NB4 (cell line): Measurements from ENCODE around the gene VAT1L.

Source experiments
- DNase-seq: peaks from one replicate; pipeline ENCODE4 v3.0.0; 2010; ENCODE audit warnings: low read depth
- H3K4me3 ChIP-seq: one replicate; pipeline ENCODE4 v1.5.1; 2011; ENCODE audit warnings: mild to moderate bottlenecking, low read depth, low read length, moderate library complexity
- MYC ChIP-seq: IDR thresholded peaks from 2 replicates; pipeline ENCODE4 v1.6.1; 2011; ENCODE audit warnings: low read depth, low read length
- POLR2A ChIP-seq: IDR thresholded peaks from 2 replicates; pipeline ENCODE4 v1.6.1; 2011; ENCODE audit warnings: mild to moderate bottlenecking; ENCODE audit not compliant: insufficient read length; ENCODE audit errors: extremely low read depth
- TF ChIP-seq, protein P1 (sequence below): IDR thresholded peaks from one replicate; pipeline ENCODE4 v1.5.1; 2012; ENCODE audit warnings: low read depth, low read length
- TF ChIP-seq, protein P2 (sequence below): IDR thresholded peaks from 2 replicates; pipeline ENCODE4 v1.6.1; 2011; ENCODE audit warnings: low read depth, low read length

The VAT1L gene

DNA sequence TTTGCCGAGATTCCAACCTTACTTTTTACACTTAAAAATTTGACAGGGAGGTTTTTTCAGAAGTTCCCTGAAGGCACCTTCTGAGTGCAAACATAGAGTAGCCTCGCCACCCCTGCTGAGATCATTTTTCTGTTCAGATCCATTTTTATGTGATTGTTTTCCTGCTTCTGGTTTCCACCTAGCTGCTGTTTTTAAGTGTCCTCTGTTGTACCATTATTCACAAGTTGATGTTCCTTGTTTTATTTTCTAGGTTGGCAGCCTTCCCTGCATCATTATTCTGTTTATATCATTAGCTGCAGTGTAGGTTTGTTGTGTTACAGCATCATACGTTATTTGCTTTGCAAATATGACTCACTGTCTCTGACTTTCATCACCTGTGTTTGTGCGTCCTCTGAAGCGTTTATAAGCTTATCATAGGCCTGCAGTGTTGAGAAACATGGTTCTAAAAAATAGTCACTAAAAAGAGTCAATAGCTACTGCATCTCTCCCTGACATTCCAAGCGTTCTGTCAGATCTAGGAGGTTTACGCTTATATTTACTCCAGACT is 117.1 kb downstream of the VAT1L start:
- H3K4me3 ChIP-seq, result no peak overlapping the region
- no peak for DNase-seq
- TF ChIP-seq MYC, result no peak
- TF ChIP-seq, protein P1, sequence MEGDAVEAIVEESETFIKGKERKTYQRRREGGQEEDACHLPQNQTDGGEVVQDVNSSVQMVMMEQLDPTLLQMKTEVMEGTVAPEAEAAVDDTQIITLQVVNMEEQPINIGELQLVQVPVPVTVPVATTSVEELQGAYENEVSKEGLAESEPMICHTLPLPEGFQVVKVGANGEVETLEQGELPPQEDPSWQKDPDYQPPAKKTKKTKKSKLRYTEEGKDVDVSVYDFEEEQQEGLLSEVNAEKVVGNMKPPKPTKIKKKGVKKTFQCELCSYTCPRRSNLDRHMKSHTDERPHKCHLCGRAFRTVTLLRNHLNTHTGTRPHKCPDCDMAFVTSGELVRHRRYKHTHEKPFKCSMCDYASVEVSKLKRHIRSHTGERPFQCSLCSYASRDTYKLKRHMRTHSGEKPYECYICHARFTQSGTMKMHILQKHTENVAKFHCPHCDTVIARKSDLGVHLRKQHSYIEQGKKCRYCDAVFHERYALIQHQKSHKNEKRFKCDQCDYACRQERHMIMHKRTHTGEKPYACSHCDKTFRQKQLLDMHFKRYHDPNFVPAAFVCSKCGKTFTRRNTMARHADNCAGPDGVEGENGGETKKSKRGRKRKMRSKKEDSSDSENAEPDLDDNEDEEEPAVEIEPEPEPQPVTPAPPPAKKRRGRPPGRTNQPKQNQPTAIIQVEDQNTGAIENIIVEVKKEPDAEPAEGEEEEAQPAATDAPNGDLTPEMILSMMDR, result no peak
- no peak for TF ChIP-seq POLR2A
- TF ChIP-seq, protein P2, sequence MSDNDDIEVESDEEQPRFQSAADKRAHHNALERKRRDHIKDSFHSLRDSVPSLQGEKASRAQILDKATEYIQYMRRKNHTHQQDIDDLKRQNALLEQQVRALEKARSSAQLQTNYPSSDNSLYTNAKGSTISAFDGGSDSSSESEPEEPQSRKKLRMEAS, result no peak

DNA sequence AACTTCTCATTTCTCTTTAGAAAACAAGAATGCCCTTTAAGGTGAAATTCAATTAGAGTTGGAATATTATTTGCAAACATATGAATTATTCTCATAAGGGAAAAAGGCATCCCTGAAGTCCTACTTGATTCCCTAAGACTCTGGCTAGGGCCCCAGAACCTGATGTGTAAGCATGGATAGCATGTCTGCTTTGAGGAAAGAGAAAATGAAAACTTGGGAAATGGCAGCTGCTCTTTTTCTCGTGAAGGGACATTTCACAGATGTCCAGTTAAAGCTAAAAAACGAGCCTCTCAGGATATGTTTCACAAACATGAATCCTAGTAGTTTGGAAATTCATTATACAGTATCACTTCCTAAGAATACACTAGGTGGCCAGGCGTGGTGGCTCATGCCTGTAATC is 121.7 kb downstream of the VAT1L start:
- no peak overlapping the region for H3K4me3 ChIP-seq
- TF ChIP-seq POLR2A (no peak), MYC (no peak)
- TF ChIP-seq, protein P2, result no peak
- TF ChIP-seq, protein P1, result no peak

DNA sequence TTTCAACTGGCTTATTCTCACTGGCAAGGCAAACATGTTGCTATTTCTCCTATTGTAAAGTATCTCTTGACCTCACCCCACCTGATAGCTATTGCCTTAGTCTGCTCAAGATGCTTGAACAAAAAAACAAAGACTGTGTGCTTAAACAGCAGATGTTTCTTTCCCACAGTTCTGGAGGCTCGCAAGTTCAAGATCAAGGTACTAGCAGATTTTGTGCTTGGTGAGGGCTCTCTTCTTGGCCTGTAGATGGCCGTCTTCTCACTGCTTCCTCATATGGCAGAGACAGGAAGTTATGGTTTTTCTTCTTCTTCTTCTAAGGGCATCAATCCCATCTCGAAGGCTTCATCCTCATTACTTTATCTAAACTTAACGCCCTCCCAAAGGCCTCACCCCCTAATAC is 124.3 kb downstream of the VAT1L start:
- H3K4me3 ChIP-seq, result no peak overlapping the region
- TF ChIP-seq, protein P2, result no peak
- no peak for TF ChIP-seq MYC
- no peak for TF ChIP-seq POLR2A
- TF ChIP-seq, protein P1, result no peak
- DNase-seq, result peak; percentile 25

More for the DNA sequence above, 121.7 kb downstream of the VAT1L start:
- DNase-seq, result no peak

DNA sequence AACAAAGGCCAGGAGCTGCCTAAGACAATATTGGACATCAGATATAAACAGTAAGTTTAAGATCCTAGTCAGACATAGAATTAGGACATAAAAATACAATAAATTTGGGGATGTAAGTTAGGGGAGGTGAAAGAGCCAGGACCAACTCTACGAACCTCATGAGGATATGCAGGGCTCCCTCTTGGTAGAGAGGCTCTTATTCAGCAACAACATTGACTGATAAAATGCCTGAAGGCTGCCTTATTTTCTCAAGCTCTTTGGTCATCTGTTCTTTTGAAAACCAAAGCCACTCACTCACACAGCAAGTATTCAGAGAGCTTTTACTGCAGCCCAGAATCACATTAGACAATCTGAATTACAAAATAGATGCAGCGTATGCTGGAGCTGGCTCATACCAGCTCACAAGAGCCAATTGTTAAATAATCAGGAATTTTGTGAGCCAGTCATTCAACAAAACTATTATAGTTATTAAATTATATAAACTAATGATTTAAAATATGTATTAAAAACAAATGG is 125.4 kb downstream of the VAT1L start:
- no peak for DNase-seq
- H3K4me3 ChIP-seq, result no peak overlapping the region
- TF ChIP-seq, protein P1, result no peak
- TF ChIP-seq, protein P2, result no peak
- TF ChIP-seq MYC, result no peak
- TF ChIP-seq POLR2A, result no peak

DNA sequence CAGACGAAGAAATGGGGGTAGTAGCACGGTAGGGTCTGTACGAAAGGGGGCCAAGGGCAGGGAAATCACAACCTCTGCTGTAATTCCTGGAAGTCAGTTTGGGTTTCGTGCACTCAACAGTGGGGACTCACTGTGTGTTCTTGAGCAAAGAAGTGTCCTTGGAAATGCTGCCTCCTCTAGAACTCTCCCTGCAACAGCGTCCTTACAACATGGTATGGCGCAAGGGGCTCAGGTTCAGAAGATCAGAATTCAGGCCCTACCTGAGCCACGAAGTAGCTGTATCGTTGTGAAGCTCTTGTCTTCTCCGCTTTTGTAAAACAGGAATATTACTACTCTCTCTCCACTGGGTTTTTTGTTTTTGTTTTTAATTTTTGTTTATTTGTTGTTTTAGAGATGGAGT is 127.7 kb downstream of the VAT1L start:
- H3K4me3 ChIP-seq, result no peak overlapping the region
- peak; percentile 6 for DNase-seq
- TF ChIP-seq MYC (no peak), POLR2A (no peak)
- TF ChIP-seq, protein P2, result no peak
- TF ChIP-seq, protein P1, result no peak
